GM18505 (cell line): Measurements from ENCODE around the gene DNAJB8.

Experiments used
- ATAC-seq: cut with Tn5 transposase; IDR thresholded peaks from one replicate; pipeline ENCODE4 v1.9.1; 2021; ENCODE audit not compliant: unreplicated experiment
- POLR2A ChIP-seq: IDR thresholded peaks from 4 replicates; pipeline ENCODE4 v1.6.1; 2011; ENCODE audit warnings: borderline replicate concordance; ENCODE audit not compliant: insufficient read depth, insufficient read length; ENCODE audit errors: extremely low read depth

DNAJB8 gene

DNA sequence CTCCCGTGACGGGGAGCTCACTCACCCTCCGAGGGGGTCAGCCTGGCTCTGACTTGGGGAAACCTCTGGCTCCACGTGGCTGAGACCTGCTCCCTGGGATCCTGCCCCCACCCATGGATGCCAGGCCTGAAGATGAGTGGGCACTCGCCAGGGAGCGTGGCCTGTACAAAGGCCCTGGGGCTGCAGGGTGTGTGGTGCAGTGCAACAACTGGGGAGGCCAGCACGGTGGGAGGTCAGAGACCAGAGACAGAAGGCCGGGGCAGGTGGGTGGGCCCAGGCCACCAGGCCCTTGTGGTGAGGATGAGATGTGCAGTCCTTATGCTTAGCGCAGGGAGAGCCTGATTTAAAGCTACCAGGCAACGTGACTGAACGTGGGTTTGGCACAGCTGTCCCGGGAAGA is 5.0 kb downstream of the DNAJB8 start:
- no peak for ATAC-seq
- TF ChIP-seq POLR2A, result no peak

DNA sequence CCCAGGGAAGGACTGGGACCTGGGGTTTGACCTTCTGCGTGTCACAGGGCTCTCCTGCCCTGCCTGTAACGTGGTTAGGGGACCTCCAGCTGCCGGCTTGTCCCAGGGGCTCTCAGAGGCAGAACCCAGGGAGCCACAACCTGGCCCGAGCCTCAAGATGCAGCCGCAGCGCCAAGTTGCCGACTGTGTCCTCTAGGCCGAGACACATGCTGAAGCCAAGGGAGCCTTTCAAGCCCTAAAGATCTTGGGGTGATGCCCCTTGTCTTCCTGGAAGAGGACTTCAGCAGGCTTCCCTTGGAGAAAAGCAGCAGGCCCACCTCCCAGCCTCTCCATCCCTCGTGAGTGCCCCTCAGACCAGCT is 7.2 kb downstream of the DNAJB8 start:
- ATAC-seq, result no peak
- TF ChIP-seq POLR2A, result no peak

DNA sequence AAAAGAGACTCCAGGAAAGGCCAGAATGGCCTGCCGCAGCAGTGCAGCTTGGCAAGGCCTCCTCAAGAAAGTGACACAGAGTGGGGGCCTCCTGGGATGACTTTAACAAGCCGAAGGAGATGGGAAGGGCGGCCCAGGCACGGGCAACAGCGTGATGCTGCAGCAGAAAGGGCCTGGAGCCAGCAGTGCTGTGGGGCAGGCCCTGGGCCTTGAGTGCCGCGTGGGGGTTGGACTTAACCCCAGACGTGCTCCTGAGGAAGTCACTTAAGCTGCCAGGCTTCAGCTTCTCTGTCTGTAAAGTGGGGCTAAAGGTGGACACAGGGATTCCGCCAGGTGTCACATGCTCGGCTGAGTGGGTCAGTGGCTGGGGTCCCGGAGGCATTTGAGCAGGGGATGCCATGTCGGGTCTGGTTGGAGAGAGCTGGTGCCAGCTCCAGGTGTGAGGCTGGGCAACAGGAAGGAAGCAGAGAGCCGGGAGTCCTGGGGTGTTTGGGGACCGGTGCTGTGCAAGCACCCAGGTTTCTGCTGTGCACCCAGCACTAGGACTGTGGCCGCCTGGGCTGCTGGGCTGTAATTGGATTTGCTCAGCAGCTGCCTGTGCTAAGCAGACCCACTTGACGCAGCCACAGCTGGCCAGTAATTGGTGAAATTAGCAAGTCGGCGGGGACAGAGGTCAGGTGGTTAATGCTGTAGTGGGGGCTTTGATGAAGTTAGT is 7.8 kb downstream of the DNAJB8 start:
- no peak for TF ChIP-seq POLR2A
- no peak for ATAC-seq

DNA sequence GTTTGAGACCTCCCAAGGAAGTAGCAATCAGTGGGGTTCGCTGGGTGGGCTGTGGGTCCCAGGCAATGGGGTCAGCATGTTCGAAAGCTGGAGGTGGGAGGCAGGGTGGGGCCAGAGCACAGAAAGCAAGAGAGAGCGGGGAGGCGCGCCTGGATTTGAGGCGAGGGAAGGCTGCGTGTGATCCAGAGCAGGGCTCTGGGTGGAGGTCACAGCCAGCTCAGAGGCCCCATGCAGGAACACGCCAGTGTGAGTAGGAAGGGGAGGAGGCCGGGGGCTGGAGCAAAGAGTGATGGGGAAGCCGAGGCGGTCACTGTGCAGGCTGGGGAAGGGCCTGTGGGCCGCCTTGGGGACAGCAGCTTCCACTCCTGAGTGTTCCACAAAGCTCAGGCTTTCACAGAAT is 8.8 kb downstream of the DNAJB8 start:
- ATAC-seq, result no peak

DNA sequence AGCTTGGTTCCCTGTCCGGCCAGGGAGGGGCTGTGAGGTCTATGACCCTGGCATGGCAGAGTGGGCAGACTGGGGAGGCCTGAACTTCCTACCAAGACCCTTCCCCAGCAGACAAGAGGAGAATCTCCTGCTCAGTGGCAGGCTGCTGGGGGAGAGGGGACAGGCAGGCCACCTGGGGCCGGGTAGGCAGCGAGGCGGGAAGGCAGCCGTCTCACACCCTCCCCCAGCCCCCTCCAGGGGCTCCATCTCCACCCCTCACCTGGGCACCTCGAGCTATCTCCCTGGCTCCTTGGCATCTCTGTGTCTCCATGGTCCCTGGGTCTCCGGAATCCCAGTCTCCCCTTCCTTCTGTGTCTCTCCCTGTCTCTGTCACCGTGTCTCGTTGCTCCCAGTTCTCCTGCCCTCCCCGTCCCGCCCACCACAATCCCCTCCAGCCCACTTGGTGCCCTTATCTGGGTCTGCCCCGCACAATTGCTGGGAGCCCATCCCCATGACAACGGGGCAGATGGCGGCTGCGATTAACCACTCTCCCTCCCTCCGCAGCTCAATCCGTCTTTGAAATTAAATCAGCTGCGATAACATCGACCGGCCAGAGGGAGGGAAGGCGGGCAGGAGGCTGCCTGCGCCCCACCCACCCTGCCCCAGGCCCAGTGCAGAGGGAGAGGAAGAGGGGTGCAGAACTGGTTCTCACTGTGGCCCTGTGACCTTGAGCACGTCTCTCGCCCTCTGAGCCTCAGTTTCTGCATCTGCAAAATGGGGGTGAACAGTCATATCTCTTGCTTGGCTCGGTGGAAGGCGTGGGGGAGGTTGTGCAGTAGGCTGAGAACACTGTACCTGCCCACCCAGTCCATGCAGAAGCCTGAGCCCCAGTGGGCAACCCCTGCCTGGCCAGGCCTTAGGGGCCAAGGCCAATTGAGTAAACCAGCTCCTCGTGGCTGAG is 9.6 kb downstream of the DNAJB8 start:
- TF ChIP-seq POLR2A, result no peak
- ATAC-seq, result no peak

More for the DNA sequence above, 8.8 kb downstream of the DNAJB8 start:
- no peak for TF ChIP-seq POLR2A

DNA sequence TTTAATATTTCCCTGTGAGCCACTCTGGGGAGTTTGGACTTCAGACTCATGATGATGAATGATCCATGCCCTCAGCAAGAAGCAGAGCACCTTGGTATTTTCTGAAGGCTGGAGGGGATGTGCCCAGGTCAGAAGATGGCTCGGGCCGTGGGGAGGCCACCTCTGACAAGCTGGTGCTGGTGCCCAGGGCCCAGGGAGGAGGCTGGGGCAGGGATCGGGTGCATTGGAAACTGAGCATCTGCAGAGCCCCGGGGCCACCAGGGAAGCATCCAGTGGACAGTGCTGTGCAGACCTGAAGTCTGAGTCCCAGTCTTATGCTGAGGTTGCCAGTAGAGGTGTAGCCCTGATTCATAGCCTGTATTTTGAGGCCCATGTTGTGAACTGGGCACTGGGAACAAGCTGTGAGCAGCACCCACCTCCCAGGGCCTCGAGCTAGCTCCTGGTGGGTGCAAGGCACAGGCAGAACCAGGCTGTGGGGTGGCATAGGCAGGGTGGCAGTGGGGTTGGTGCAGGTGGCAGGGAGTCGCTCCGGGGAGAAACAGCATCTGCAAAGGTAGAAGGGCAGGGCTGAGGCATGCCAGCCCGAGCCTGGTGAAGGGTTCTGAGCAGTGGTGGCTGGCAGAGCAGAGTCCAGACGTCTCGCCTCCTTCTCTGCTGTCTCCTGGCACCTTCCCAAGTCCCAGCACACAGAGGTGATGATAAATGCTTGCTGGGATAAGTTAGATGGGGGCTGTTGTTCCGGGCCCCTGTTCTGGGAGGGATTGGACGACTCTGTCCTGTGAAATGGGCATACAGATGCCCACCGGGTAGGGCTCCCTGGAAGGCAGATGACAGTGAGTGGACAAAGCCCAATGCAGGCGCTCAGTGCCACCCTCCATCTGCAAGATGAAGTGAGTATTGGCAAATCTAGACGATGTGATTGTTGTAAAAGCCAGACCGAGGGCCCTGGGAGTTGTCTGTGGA is 10.6 kb downstream of the DNAJB8 start:
- no peak for ATAC-seq
- no peak for TF ChIP-seq POLR2A

DNA sequence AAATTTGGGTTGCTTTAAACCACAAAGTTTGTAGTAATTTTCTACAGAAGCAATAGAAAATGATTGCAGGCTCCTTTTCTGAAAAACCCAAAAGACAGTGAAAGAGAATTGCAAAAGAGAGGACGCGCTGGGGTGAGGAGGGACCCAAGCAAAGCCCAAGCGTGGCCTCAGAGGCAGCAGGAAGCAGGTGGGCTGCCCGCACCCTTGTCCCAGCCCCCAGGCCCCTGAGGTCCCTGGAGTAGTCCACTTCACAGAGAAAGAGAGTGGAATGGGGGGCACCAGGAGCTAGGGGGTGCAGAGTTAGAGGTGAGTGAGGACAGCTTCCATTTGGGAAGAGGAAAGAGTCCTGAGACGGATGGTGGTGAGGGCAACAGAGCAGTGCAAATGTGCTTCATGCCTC is 11.6 kb downstream of the DNAJB8 start:
- TF ChIP-seq POLR2A, result no peak
- ATAC-seq, result no peak

DNA sequence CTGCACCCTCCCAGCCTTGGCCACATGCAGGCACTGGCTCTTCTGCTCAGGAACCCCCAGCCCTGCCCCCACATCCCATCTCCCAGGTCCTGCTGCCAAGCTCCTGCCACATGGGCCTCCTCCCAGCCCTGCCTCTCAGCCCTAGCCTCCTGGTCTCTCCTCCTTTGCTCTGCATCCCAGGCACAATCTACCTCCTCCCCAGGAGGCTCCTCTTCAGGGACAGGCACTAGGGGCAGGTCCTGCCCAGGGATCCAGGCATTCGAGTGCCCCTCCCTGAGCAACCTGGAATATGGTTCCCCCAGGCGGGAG is 12.4 kb downstream of the DNAJB8 start:
- no peak for ATAC-seq
- no peak for TF ChIP-seq POLR2A

DNA sequence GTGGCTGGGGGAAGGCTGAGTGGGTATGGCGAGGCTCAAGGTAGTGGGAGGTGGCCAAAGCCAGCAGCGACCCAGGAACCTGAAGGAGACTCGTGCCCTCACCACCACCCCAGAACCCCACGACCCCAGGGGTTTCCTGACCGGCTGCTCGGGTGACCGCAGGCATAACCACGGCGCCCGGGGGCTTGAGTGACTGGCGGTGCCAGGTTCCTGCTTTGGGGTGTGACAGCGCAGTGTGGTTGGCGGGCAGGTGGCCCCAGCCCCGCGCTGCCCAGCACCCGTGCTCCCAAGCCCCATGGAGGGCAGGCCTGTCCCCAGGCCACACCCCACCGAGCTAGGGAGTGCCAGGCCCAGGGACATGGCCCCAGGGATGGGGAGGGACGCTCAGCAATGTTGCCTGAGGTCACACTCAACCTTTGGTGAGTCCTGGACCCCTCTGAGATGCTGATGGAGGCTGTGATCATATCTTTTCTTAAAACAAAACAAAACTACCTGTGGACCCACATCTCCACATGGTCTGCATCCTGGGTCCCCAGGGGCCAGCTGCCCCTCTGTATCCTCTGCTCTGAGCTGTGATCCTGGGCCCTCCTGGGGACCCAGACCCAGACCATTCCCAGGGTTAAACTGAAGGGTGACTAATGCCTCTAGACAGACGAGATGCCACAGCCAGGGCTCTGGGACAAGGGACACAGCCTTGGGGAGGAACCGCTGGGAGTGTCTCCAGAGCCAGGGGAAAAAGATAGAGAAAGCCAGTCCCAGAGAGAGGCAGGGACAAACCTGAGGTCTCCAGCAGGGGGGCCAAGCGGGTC is 13.0 kb downstream of the DNAJB8 start:
- TF ChIP-seq POLR2A, result no peak
- no peak for ATAC-seq

DNA sequence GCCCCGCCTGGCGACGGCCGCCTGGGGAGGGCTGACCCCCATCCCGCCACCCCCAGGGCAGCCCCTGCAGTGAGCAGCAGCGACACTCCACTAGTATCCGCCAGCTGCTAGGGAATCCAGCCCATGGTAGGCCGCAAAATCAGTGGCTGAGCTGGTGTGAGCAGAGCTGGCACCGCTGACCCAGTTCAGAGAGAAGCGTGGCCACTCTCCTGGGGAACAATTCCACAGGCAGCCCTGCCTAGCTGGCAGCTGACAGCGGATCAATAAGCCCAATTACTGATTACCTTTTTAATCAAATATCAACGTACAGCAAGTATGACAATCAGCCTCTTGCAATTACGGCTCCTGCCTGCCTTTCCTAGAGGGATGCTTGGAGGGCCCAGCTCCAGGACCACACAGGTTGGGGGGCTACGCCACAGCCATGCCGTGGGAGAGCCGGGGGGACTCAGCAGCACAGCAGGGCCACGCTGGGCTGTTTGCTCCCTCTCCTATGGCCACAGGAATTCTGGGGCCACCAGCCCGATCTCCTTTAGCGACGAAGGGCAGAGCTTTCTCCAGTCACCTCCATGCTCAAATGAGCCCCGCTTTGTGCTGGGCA is 13.9 kb downstream of the DNAJB8 start:
- no peak for ATAC-seq
- no peak for TF ChIP-seq POLR2A

DNA sequence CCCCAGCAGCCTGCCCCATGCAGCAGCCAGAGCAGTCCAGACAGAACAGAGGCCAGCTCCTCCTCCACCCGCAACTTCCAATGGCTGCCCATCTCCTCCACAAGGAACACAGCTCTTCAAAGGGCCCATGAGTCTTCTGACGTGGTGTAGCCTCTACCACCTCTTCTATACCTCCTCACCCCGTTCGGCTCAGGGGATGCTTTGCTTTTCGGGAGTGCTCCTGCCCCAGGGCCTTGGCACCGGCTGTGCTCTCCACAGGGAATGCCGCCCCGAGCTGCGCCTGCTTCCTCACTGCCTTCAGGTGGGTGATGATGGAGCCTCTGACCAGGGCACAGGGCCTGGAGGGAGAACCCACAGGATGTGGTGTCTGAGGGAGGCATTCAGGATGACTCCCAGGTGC is 14.6 kb downstream of the DNAJB8 start:
- no peak for TF ChIP-seq POLR2A
- no peak for ATAC-seq

DNA sequence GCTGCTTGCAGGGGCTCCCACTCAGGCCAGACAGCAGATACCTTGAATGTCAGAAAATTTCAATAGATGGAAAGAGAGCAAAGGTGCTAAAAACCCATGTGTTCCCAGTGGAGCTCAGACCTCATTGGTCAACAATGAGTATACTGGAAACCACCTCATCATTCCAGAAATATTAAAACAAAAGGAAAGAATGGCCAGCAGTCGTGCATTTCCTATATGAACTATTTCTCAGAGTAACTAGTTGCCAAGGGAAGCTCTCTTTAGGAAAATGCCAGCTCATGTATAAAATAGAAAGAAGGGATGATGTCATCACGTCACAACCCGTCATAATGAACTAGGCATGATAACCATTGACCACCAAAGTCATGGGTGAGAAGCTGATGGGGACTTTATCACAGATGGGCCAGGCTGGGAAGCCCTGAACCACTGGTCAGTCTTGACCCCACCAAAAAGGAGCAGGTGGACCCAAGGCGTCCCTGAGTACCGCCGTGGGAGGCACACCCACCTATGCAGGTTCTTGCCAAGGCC is 17.5 kb downstream of the DNAJB8 start:
- TF ChIP-seq POLR2A, result no peak
- no peak for ATAC-seq
